UCSD-AML1 (cell line): ENCODE measurements around the gene PKNOX2.

Experiments used
- DNase-seq: peaks from one replicate; lab custom pipeline; 2025; ENCODE audit not compliant: unreplicated experiment; lab: John Stamatoyannopoulos, UW

The PKNOX2 gene

DNA sequence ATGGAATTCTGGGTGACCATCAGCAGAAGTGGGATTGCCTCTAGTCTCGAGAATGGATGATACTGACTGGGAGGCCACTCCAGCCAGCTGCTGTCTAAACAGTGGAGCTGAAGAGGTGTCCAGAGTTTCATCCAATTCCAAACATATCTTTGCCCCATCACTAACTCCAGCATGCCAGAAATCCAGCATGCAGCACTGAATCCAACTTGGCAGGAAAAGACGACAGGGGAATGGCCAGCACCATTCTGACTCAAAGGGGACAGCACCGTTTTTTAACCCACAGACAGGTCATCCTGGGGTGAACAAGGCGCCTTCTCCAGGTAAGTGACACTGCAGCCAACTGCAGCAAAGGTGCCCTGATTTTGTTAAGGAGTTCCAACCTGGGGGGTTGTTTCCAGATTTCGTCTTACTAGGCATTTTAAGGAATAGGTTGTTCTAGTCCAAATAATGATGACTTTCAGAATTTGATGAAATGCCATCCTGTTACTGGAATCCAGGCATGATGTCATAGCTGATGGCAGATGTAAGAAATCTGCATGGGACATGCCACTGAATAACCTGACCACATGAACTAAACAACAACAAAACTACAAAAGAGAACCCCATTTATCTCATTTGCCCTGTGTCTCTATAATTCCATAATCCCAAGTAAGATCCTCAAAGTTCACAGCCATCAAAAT is 299.2 kb downstream of the PKNOX2 start:
- DNase-seq: no peak

DNA sequence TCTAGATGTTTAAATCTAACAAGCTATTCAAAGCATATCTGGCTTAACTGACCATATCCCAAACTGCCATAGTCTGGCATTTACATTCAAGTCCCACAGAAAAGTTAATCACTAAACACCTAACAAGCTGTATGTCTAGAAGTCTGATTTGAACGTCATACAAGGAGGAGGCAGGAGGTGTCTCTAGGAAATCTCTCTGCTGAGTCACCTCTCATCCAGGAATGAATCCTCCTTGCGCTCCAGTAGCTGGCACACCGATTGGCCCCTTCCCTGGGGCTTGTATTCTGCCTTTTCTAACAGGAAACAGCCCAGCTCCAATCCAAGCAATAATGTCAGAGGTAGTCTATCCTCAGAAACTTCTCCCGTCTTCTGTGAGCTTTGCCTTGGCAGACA is 299.7 kb downstream of the PKNOX2 start:
- no peak for DNase-seq

DNA sequence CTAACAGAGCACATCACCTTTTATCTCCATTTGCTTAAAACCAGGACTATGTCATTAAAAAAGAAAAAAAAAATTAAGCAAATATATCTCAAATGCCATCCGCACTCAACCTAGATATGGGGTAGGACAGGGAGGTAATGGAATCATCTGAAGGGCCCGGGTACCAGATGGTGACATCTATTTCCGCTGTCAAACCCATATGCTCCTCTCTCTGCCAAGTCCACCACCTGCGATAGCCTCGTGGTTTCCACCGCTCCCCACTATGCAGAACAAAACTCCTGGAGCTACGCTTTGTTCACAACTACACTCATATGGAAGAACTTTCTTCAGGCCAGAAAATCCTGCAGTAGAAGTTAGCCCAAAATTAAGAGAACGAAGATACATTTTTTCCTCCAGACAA is 300.1 kb downstream of the PKNOX2 start:
- DNase-seq: no peak

GRCh38 chr11:125465255-125465654 is 300.7 kb downstream of the PKNOX2 start:
- DNase-seq: no peak

- no peak for DNase-seq
Observed at GRCh38 chr11:125465701-125466100, 301.1 kb downstream of the PKNOX2 start.

GRCh38 chr11:125468025-125468424 is 303.5 kb downstream of the PKNOX2 start:
- no peak for DNase-seq

DNA sequence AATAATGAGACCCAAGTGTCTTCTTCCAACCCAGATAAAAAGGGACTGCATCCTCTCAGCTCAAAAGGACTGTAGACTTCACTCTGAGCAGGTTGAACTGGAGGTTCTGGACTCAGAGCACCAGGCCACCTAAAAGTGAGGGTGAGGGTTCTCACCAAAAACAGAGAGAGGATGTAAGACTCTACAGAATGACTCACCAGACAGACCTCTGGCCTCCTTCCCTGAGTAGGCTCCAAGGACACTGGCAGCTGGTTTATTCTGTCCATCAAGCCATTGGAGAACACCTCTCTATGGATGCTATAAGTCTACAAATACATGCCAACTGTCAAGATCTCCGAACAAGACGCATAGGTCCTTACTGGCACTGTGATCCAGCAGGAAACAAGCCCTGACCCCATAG is 304.3 kb downstream of the PKNOX2 start:
- no peak for DNase-seq

- no peak for DNase-seq
Observed at GRCh38 chr11:125470355-125470754, 305.8 kb downstream of the PKNOX2 start.

DNA sequence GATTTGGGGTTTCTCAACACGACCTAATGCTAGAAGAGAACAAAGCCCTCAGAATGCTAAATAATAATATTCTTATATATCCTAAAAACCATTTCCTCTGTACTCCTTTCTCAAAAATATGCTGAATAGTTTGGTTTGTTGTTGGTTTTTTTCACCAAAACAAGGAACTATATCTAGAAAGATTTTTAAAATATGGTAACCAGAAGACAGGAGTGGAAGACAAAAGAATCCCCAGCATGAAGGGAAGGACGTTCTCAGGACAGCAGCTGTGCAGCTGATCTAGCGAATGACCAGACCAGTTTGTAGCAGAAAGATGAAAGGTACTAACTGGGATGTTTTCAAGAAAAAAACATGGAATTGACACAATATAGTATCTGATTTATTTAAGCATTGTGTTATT is 312.2 kb downstream of the PKNOX2 start:
- DNase-seq: no peak

- no peak for DNase-seq
Observed at GRCh38 chr11:125479137-125479536, 314.6 kb downstream of the PKNOX2 start.

DNA sequence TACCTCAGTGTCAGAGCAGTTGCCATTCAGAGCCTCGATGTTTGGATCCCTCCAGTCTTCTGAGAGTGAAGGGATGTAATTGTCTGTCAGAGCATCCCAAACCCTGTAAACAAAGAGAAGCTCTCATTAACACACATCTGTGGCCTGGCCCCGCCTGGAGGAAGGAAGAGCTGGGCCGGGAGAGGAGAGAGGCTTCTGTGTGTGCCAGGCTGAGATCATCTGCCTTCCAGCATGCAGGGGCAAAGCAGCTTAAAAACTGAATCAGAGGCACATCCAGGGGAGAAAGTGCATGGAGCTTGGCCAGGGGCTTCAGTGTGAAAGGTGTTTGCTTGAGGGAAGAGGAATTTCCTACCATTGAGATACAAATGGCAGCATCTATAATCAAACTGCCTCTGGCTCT is 317.0 kb downstream of the PKNOX2 start:
- DNase-seq: no peak
